ENCODE measurements around the gene KCNJ5. TPM values are rescaled to one million over a fixed set of nuclear protein-coding genes. Genes with fewer than 3 reads are reported as not detected.

KCNJ5 gene
- total RNA-seq, 1 donor from 2014 or later = 12.9 TPM

DNA sequence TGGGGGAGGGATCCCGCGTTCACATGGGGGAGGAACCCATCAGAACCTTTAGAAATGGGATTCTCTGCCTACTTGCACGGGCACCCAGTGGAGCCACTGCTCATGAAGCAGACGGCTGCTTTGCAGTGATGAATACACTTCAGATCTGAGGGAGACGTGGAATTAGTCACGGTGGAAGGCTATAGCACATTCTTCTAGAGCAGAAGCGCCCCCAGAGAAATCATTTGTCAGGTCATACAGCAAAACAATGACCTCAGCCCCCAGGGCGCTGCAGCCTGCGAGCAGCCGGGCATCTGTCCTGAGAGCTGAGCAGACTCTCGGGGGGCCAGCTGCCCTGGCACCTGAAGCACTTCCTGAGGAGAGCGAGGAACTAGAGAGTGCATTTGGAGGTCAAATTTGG is 38.8 kb downstream of the KCNJ5 start:
- TF ChIP-seq, protein P1, sequence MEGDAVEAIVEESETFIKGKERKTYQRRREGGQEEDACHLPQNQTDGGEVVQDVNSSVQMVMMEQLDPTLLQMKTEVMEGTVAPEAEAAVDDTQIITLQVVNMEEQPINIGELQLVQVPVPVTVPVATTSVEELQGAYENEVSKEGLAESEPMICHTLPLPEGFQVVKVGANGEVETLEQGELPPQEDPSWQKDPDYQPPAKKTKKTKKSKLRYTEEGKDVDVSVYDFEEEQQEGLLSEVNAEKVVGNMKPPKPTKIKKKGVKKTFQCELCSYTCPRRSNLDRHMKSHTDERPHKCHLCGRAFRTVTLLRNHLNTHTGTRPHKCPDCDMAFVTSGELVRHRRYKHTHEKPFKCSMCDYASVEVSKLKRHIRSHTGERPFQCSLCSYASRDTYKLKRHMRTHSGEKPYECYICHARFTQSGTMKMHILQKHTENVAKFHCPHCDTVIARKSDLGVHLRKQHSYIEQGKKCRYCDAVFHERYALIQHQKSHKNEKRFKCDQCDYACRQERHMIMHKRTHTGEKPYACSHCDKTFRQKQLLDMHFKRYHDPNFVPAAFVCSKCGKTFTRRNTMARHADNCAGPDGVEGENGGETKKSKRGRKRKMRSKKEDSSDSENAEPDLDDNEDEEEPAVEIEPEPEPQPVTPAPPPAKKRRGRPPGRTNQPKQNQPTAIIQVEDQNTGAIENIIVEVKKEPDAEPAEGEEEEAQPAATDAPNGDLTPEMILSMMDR (IDR thresholded peaks at IDR 0.05) = no peak
- ATAC-seq (no peak), DNase-seq (no peak)
- intact Hi-C loops (cut with DNase I) = no loop called here
- H3K4me3 ChIP-seq = no peak overlapping the region
- H3K9me3 ChIP-seq = no peaks in the 10 kb centered on the region
- H3K27ac ChIP-seq = no peak overlapping the region
- no peaks in the 10 kb centered on the region for H3K27me3 ChIP-seq (ENCODE audit: low read depth)
- H3K4me1 ChIP-seq = no peaks in the 10 kb centered on the region
- H3K36me3 ChIP-seq = no peaks in the 10 kb centered on the region

DNA sequence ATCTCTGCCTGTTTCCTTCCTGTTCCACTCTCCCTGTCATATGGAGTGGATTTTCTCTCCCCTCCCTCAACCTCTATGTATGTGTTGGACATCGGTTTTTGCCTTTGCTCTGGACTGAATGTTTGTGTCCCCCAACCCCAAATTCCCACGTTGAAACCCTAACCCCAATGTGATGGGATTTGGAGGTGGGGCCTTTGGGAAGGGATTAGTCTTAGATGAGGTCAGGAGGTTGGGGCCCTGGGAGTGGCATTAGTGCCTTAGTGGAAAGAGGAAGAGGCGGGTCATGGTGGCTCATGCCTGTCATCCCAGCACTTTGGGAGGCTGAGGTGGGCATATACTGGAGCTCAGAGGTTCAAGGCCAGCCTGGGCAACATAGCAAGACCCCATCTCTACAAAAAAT is 39.9 kb downstream of the KCNJ5 start:
- H3K27ac ChIP-seq = no peak overlapping the region
- DNase-seq (no peak), ATAC-seq (no peak)
- no peaks in the 10 kb centered on the region for H3K4me1 ChIP-seq
- H3K9me3 ChIP-seq = no peaks in the 10 kb centered on the region
- TF ChIP-seq, protein P1 (IDR thresholded peaks at IDR 0.05) = no peak
- H3K36me3 ChIP-seq = no peaks in the 10 kb centered on the region
- H3K4me3 ChIP-seq = no peak overlapping the region
- intact Hi-C loops (cut with DNase I) = no loop called here
- no peaks in the 10 kb centered on the region for H3K27me3 ChIP-seq (ENCODE audit: low read depth)

DNA sequence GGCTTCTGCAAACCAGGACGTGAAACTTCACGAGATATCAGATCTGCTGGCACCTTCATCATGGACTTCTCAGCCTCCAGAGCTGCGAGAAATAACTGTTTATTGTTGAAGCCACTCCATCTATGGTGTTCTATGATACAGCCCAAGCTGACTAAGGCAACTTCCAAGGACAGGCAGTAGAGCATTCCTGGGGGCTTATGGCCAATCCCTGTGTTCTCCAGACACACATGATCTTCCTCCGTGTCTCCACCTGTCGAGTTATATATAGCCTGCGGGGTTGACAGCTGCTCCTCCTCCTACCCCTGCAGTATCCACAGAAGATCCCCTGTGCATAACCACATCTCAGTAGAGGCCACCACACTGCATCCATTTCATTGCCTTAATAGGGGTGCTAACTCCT is 40.5 kb downstream of the KCNJ5 start:
- ATAC-seq (no peak), DNase-seq (no peak)
- Histone ChIP-seq H3K27ac (no peak overlapping the region), H3K9me3 (no peaks in the 10 kb centered on the region), H3K36me3 (no peaks in the 10 kb centered on the region), H3K4me1 (no peaks in the 10 kb centered on the region), H3K4me3 (no peak overlapping the region), H3K27me3 (ENCODE audit: low read depth) (no peaks in the 10 kb centered on the region)
- TF ChIP-seq, protein P1 (IDR thresholded peaks at IDR 0.05) = no peak
- intact Hi-C loops (cut with DNase I) = no loop called here

DNA sequence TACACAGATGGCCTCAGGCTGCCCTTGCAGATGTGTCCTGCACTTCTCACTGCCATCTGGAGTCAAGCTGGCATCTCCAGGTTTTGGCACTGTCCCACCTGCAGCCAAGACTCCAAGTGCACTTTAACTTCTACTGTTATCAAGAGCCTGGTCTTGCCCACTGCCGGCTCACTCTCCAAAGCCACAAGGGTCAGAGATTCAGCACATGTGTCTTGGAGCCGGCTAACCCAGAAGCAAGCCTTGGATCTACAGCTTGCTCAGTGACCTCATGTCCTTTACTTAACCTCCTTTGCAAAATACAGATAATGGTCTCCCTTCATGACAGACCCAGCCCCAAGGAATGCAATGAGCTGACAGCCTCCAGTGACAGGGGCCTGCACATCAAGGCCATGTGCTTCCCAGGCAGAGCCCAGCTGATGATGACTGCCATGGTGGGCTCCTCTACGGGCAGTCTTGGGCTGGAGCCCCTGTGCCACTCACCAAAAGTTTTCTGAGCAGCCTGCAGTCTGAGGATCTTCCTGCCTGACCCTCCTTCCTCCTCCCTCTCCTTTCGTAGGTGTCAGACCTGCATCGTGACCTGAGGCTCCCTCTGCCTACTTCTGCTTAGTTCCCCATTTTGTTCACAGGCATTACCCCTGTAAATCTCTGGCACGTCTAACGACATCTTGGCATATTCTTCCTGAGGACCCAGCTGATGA is 42.5 kb downstream of the KCNJ5 start:
- TF ChIP-seq, protein P1 (IDR thresholded peaks at IDR 0.05) = no peak
- no peaks in the 10 kb centered on the region for H3K9me3 ChIP-seq
- H3K27ac ChIP-seq = no peak overlapping the region
- no peak overlapping the region for H3K4me3 ChIP-seq
- DNase-seq (no peak), ATAC-seq (no peak)
- no peaks in the 10 kb centered on the region for H3K36me3 ChIP-seq
- H3K4me1 ChIP-seq = no peaks in the 10 kb centered on the region
- intact Hi-C loops (cut with DNase I) = no loop called here
- H3K27me3 ChIP-seq (ENCODE audit: low read depth) = no peaks in the 10 kb centered on the region

DNA sequence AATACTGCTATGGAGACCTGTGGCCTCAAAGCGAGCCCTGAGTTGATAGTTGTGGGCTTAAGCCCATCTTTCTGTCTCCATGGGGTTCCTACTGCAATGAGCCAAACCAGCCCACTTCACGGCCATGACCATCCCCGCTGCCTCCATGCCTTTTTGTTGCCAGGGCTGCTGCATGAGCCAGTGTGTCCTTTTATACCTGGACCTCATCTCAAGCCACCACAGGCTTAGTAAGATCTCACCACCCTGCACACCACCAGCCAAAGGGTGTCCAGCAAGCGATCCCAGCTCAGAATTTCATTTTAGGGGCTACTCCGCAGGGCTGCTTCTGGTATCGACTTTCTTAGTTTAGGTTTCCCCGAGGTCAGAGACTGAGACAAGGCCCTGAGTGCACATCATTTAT is 43.2 kb downstream of the KCNJ5 start:
- Histone ChIP-seq H3K27me3 (ENCODE audit: low read depth) (no peaks in the 10 kb centered on the region), H3K27ac (no peak overlapping the region), H3K9me3 (no peaks in the 10 kb centered on the region), H3K4me1 (no peaks in the 10 kb centered on the region), H3K4me3 (no peak overlapping the region), H3K36me3 (no peaks in the 10 kb centered on the region)
- ATAC-seq (no peak), DNase-seq (no peak)
- intact Hi-C loops (cut with DNase I) = no loop called here
- TF ChIP-seq, protein P1 (IDR thresholded peaks at IDR 0.05) = no peak
